Stomach (tissue), 9 donors: Measurements from ENCODE around the gene DNAJC17. TPM values are rescaled to one million over a fixed set of nuclear protein-coding genes. Genes with fewer than 3 reads are reported as not detected.

Experiments
- DNase-seq, 2 donors: peaks; one replicate each; pipeline versions ENCODE4 v3.0.0 to v3.0.0-alpha.2; 2013 to 2019
- H3K27ac ChIP-seq, 5 donors: fragments of 200-600 bp in 4 of 5; sonication (generic) in 4 of 5; one replicate each; pipeline ENCODE4 v1.5.1; 2013 to 2019; ENCODE audit warnings: mild to moderate bottlenecking in 1 of 5, moderate library complexity in 1 of 5
- H3K27me3 ChIP-seq, 3 donors: fragments of 200-600 bp; sonication (generic); one replicate each; pipeline ENCODE4 v1.5.1; 2017 to 2019; ENCODE audit warnings: mixed run types in 1 of 3
- H3K36me3 ChIP-seq, 4 donors: fragments of 200-600 bp; sonication (generic); 1 replicate in 3 of 4; 2 replicates in 1 of 4; pipeline ENCODE4 v1.5.1; 2016 to 2019
- H3K4me1 ChIP-seq, 4 donors: fragments of 200-600 bp; sonication (generic); one replicate each; pipeline ENCODE4 v1.5.1; 2016 to 2019
- H3K4me3 ChIP-seq, 4 donors: fragments of 200-600 bp; sonication (generic) in 3 of 4; one replicate each; pipeline ENCODE4 v1.5.1; 2016 to 2019; ENCODE audit warnings: mild to moderate bottlenecking in 1 of 4
- H3K9me3 ChIP-seq, 4 donors: fragments of 200-600 bp; sonication (generic); one replicate each; pipeline ENCODE4 v1.5.1; 2016 to 2019
- CTCF ChIP-seq, 7 experiments: fragments of 450-650 bp in 4 of 7; fragments of 200-600 bp in 3 of 7; sonication (generic) in 3 of 7; IDR thresholded peaks; one replicate each; pipeline ENCODE4 v1.5.1; 2016 to 2019; ENCODE audit warnings: antibody characterized with exemption in 7 of 7, control low read depth in 2 of 7, mild to moderate bottlenecking in 1 of 7
- EP300 ChIP-seq: sonication (generic); formaldehyde crosslinking; IDR thresholded peaks from one replicate; pipeline ENCODE4 v1.6.1; 2017; ENCODE audit warnings: antibody characterized with exemption
- POLR2A ChIP-seq, 4 donors: fragments of 450-650 bp; IDR thresholded peaks; one replicate each; pipeline ENCODE4 v1.6.1; 2016; ENCODE audit warnings: antibody characterized with exemption in 4 of 4, control low read depth in 2 of 4, mild to moderate bottlenecking in 1 of 4, moderate library complexity in 1 of 4
- POLR2AphosphoS5 ChIP-seq, 3 donors: sonication (generic); formaldehyde crosslinking; IDR thresholded peaks; one replicate each; pipeline ENCODE4 v1.6.1; 2016; ENCODE audit warnings: antibody characterized with exemption in 3 of 3
- WGBS, 5 donors: extraction: QIAGEN DNeasy Blood & Tissue Kit in 3 of 5; methylation state at CpG; one replicate each; pipeline versions ENCODE4 v1.1.5 to v1.1.7; 2013 to 2018; 5-methylcytosine and 5-hydroxymethylcytosine counted together
- intact Hi-C: fragments of 100-400 bp; cut with DNase I; formaldehyde crosslinking; loops from one replicate; pipeline ENCODE4 v1.15.1; 2023; ENCODE audit warnings: low total_unique reads
- polyA plus RNA-seq, 3 donors: library from polyadenylated mRNA; stranded (reverse); fragments of 200-250 nt; gene quantifications; one replicate each; pipeline ENCODE4 v1.2.3, GENCODE V29; 2013
- total RNA-seq, 5 donors: library from RNA; depleted of rRNA; stranded (reverse); fragments of >200 nt; gene quantifications; one replicate each; pipeline versions ENCODE4 v1.1.0 to v1.2.3, GENCODE V29; 2014 to 2016
- donor health status: healthy with polysubstance abuse.
- donor health status: Bipolar disorder and iron deficiency.
- donor health status: healthy.

Gene DNAJC17
- total and polyA plus RNA-seq, 8 donors, result 11.0 to 66.7 (median 43.7) TPM

GRCh38 chr15:40806672-40807027 is 623 bp downstream of the DNAJC17 start:
- peak overlapping the region; percentile 81 to 99 (median 89) for H3K4me3 ChIP-seq
- intact Hi-C loops, result no loop called here
- DNase-seq, result no peak
- no peaks in the 10 kb centered on the region for H3K27me3 ChIP-seq
- H3K4me1 ChIP-seq, result peaks cover 20 to 58% (median 42%) of the 10 kb centered on the region in 4 donors
- H3K27ac ChIP-seq, result peak overlapping the region; percentile 90 to 98 (median 94)
- whole genome bisulfite sequencing, 5 donors, result 0 to 4% (median 0%) methylated on average over 2 of the region's 2 CpGs
- TF ChIP-seq EP300, result no peak
- H3K9me3 ChIP-seq, result no peaks in the 10 kb centered on the region
- H3K36me3 ChIP-seq, result peaks cover 8 to 31% (median 27%) of the 10 kb centered on the region in 4 donors

- TF ChIP-seq CTCF (IDR thresholded peaks at IDR 0.05) (no peak), POLR2A (IDR thresholded peaks at IDR 0.05) (no peak), EP300 (no peak), POLR2AphosphoS5 (IDR thresholded peaks at IDR 0.05) (no peak)
- Histone ChIP-seq H3K4me3 (no peak overlapping the region), H3K27me3 (no peaks in the 10 kb centered on the region), H3K36me3 (peaks cover 0 to 9% (median 4%) of the 10 kb centered on the region in 4 donors), H3K9me3 (no peaks in the 10 kb centered on the region), H3K27ac (peak overlapping the region in 1 of 5 donors; percentile 15), H3K4me1 (peaks cover 20 to 59% (median 37%) of the 10 kb centered on the region in 4 donors)
- no peak for DNase-seq
- WGBS, 5 donors, result 28 to 62% (median 47%) methylated on average over 1 of the region's 1 CpG
- intact Hi-C loops, result no loop called here
Measured at GRCh38 chr15:40803688-40804087, 3.6 kb downstream of the DNAJC17 start.

GRCh38 chr15:40803076-40803475 is 4.2 kb downstream of the DNAJC17 start:
- Histone ChIP-seq H3K36me3 (peaks cover 0 to 14% (median 5%) of the 10 kb centered on the region in 4 donors), H3K9me3 (no peaks in the 10 kb centered on the region), H3K4me1 (peaks cover 20 to 59% (median 34%) of the 10 kb centered on the region in 4 donors), H3K4me3 (no peak overlapping the region), H3K27me3 (no peaks in the 10 kb centered on the region), H3K27ac (peak overlapping the region in 1 of 5 donors; percentile 15)
- 41 to 76% (median 59%) methylated on average over 2 of the region's 2 CpGs for WGBS, 5 donors
- intact Hi-C loops, result no loop called here
- no peak for TF ChIP-seq CTCF (IDR thresholded peaks at IDR 0.05)
- TF ChIP-seq EP300, result no peak
- TF ChIP-seq POLR2AphosphoS5 (IDR thresholded peaks at IDR 0.05), result no peak
- TF ChIP-seq POLR2A (IDR thresholded peaks at IDR 0.05), result no peak
- DNase-seq, result no peak

GRCh38 chr15:40799523-40799922 is 7.8 kb downstream of the DNAJC17 start:
- Histone ChIP-seq H3K4me3 (no peak overlapping the region), H3K4me1 (peaks cover 13 to 59% (median 35%) of the 10 kb centered on the region in 4 donors), H3K36me3 (peaks cover 0 to 14% (median 5%) of the 10 kb centered on the region in 4 donors), H3K27ac (peak overlapping the region in 1 of 5 donors; percentile 57), H3K9me3 (no peaks in the 10 kb centered on the region), H3K27me3 (no peaks in the 10 kb centered on the region)
- WGBS, 5 donors, result 93 to 98% (median 95%) methylated on average over 3 of the region's 3 CpGs
- DNase-seq, result no peak
- TF ChIP-seq POLR2A (IDR thresholded peaks at IDR 0.05), result no peak
- no peak for TF ChIP-seq CTCF (IDR thresholded peaks at IDR 0.05)
- intact Hi-C loops, result no loop called here

- no peaks in the 10 kb centered on the region for H3K27me3 ChIP-seq
- intact Hi-C loops, result no loop called here
- H3K9me3 ChIP-seq, result no peaks in the 10 kb centered on the region
- peaks cover 0 to 18% (median 4%) of the 10 kb centered on the region in 4 donors for H3K36me3 ChIP-seq
- TF ChIP-seq POLR2A (IDR thresholded peaks at IDR 0.05) (no peak), CTCF (IDR thresholded peaks at IDR 0.05) (no peak), POLR2AphosphoS5 (IDR thresholded peaks at IDR 0.05) (no peak), EP300 (no peak)
- DNase-seq, result no peak
- peaks cover 13 to 55% (median 39%) of the 10 kb centered on the region in 4 donors for H3K4me1 ChIP-seq
- H3K27ac ChIP-seq, result peak overlapping the region in 2 of 5 donors; percentile 10 to 35
- 94 to 95% (median 94%) methylated on average over 5 of the region's 5 CpGs for WGBS, 5 donors
- H3K4me3 ChIP-seq, result no peak overlapping the region
Measured at GRCh38 chr15:40796512-40796911, 10.8 kb downstream of the DNAJC17 start.
